ENCODE data around the gene TMEM266. TPM values are rescaled to one million over a fixed set of nuclear protein-coding genes. Genes with fewer than 3 reads are reported as not detected.

Gene TMEM266
- total and polyA plus RNA-seq, 9 donors: 0.13 to 0.95 (median 0.47) TPM

GRCh38 chr15:76065245-76065644 is 5.5 kb downstream of the TMEM266 start:
- no peak overlapping the region for H3K27ac ChIP-seq (ENCODE audit: low read length)
- peaks cover 26% of the 10 kb centered on the region for H3K27me3 ChIP-seq (ENCODE audit: control insufficient read depth, insufficient read depth, low read length)
- no peak overlapping the region for H3K4me3 ChIP-seq (ENCODE audit: low read length)
- H3K36me3 ChIP-seq (ENCODE audit: control insufficient read depth, insufficient read depth, low read length): no peaks in the 10 kb centered on the region
- peak; percentile 19 for DNase-seq
- peaks cover 2% of the 10 kb centered on the region for H3K4me1 ChIP-seq (ENCODE audit: control insufficient read depth, insufficient read depth, low read length)
- WGBS (ENCODE audit: insufficient coverage): 14% methylated on average over 2 of the region's 6 CpGs
- H3K9me3 ChIP-seq (replicated peaks; ENCODE audit: control insufficient read depth, low read depth, low read length): no peaks in the 10 kb centered on the region

GRCh38 chr15:76065793-76066192 is 6.0 kb downstream of the TMEM266 start:
- no peak for DNase-seq
- H3K9me3 ChIP-seq (replicated peaks; ENCODE audit: control insufficient read depth, low read depth, low read length): no peaks in the 10 kb centered on the region
- H3K4me3 ChIP-seq (ENCODE audit: low read length): no peak overlapping the region
- 39% methylated on average over 4 of the region's 5 CpGs for WGBS (ENCODE audit: insufficient coverage)
- H3K36me3 ChIP-seq (ENCODE audit: control insufficient read depth, insufficient read depth, low read length): no peaks in the 10 kb centered on the region
- no peak overlapping the region for H3K27ac ChIP-seq (ENCODE audit: low read length)
- H3K4me1 ChIP-seq (ENCODE audit: control insufficient read depth, insufficient read depth, low read length): no peaks in the 10 kb centered on the region
- H3K27me3 ChIP-seq (ENCODE audit: control insufficient read depth, insufficient read depth, low read length): peaks cover 21% of the 10 kb centered on the region

- H3K27ac ChIP-seq (ENCODE audit: low read length): no peak overlapping the region
- no peak overlapping the region for H3K4me3 ChIP-seq (ENCODE audit: low read length)
- H3K4me1 ChIP-seq (ENCODE audit: control insufficient read depth, insufficient read depth, low read length): no peaks in the 10 kb centered on the region
- H3K36me3 ChIP-seq (ENCODE audit: control insufficient read depth, insufficient read depth, low read length): no peaks in the 10 kb centered on the region
- H3K27me3 ChIP-seq (ENCODE audit: control insufficient read depth, insufficient read depth, low read length): peaks cover 5% of the 10 kb centered on the region
- no peaks in the 10 kb centered on the region for H3K9me3 ChIP-seq (replicated peaks; ENCODE audit: control insufficient read depth, low read depth, low read length)
- no peak for DNase-seq
Observed at GRCh38 chr15:76070192-76070591, 10.4 kb downstream of the TMEM266 start.

GRCh38 chr15:76070921-76071635 is 11.3 kb downstream of the TMEM266 start:
- H3K36me3 ChIP-seq (ENCODE audit: control insufficient read depth, insufficient read depth, low read length): no peaks in the 10 kb centered on the region
- no peak for DNase-seq
- WGBS (ENCODE audit: insufficient coverage): no CpG with 5 or more reads among the region's 4 CpGs
- no peak overlapping the region for H3K4me3 ChIP-seq (ENCODE audit: low read length)
- no peaks in the 10 kb centered on the region for H3K4me1 ChIP-seq (ENCODE audit: control insufficient read depth, insufficient read depth, low read length)
- no peaks in the 10 kb centered on the region for H3K9me3 ChIP-seq (replicated peaks; ENCODE audit: control insufficient read depth, low read depth, low read length)
- peaks cover 3% of the 10 kb centered on the region for H3K27me3 ChIP-seq (ENCODE audit: control insufficient read depth, insufficient read depth, low read length)
- H3K27ac ChIP-seq (ENCODE audit: low read length): no peak overlapping the region

- H3K9me3 ChIP-seq (replicated peaks; ENCODE audit: control insufficient read depth, low read depth, low read length): no peaks in the 10 kb centered on the region
- WGBS (ENCODE audit: insufficient coverage): 40% methylated on average over 2 of the region's 7 CpGs
- no peaks in the 10 kb centered on the region for H3K4me1 ChIP-seq (ENCODE audit: control insufficient read depth, insufficient read depth, low read length)
- H3K36me3 ChIP-seq (ENCODE audit: control insufficient read depth, insufficient read depth, low read length): no peaks in the 10 kb centered on the region
- H3K4me3 ChIP-seq (ENCODE audit: low read length): no peak overlapping the region
- no peak for DNase-seq
- H3K27me3 ChIP-seq (ENCODE audit: control insufficient read depth, insufficient read depth, low read length): no peaks in the 10 kb centered on the region
- no peak overlapping the region for H3K27ac ChIP-seq (ENCODE audit: low read length)
Observed at GRCh38 chr15:76071806-76072205, 12.0 kb downstream of the TMEM266 start.

GRCh38 chr15:76073554-76073953 is 13.8 kb downstream of the TMEM266 start:
- Histone ChIP-seq H3K27ac (ENCODE audit: low read length) (no peak overlapping the region), H3K4me3 (ENCODE audit: low read length) (no peak overlapping the region), H3K9me3 (replicated peaks; ENCODE audit: control insufficient read depth, low read depth, low read length) (no peaks in the 10 kb centered on the region), H3K27me3 (ENCODE audit: control insufficient read depth, insufficient read depth, low read length) (no peaks in the 10 kb centered on the region), H3K36me3 (ENCODE audit: control insufficient read depth, insufficient read depth, low read length) (no peaks in the 10 kb centered on the region), H3K4me1 (ENCODE audit: control insufficient read depth, insufficient read depth, low read length) (no peaks in the 10 kb centered on the region)
- no CpG with 5 or more reads among the region's 2 CpGs for WGBS (ENCODE audit: insufficient coverage)
- no peak for DNase-seq

- Histone ChIP-seq H3K4me1 (ENCODE audit: control insufficient read depth, insufficient read depth, low read length) (no peaks in the 10 kb centered on the region), H3K27me3 (ENCODE audit: control insufficient read depth, insufficient read depth, low read length) (no peaks in the 10 kb centered on the region), H3K9me3 (replicated peaks; ENCODE audit: control insufficient read depth, low read depth, low read length) (no peaks in the 10 kb centered on the region), H3K27ac (ENCODE audit: low read length) (no peak overlapping the region), H3K36me3 (ENCODE audit: control insufficient read depth, insufficient read depth, low read length) (no peaks in the 10 kb centered on the region), H3K4me3 (ENCODE audit: low read length) (no peak overlapping the region)
- DNase-seq: no peak
Observed at GRCh38 chr15:76075046-76075445, 15.3 kb downstream of the TMEM266 start.

- H3K27ac ChIP-seq (ENCODE audit: low read length): no peak overlapping the region
- peak; percentile 42 for DNase-seq
- no peaks in the 10 kb centered on the region for H3K9me3 ChIP-seq (replicated peaks; ENCODE audit: control insufficient read depth, low read depth, low read length)
- H3K27me3 ChIP-seq (ENCODE audit: control insufficient read depth, insufficient read depth, low read length): no peaks in the 10 kb centered on the region
- WGBS (ENCODE audit: insufficient coverage): no CpG with 5 or more reads among the region's 5 CpGs
- H3K4me1 ChIP-seq (ENCODE audit: control insufficient read depth, insufficient read depth, low read length): no peaks in the 10 kb centered on the region
- no peak overlapping the region for H3K4me3 ChIP-seq (ENCODE audit: low read length)
- no peaks in the 10 kb centered on the region for H3K36me3 ChIP-seq (ENCODE audit: control insufficient read depth, insufficient read depth, low read length)
Observed at GRCh38 chr15:76078285-76078877, 18.6 kb downstream of the TMEM266 start.

- H3K9me3 ChIP-seq (replicated peaks; ENCODE audit: control insufficient read depth, low read depth, low read length): no peaks in the 10 kb centered on the region
- H3K27me3 ChIP-seq (ENCODE audit: control insufficient read depth, insufficient read depth, low read length): no peaks in the 10 kb centered on the region
- no peak overlapping the region for H3K27ac ChIP-seq (ENCODE audit: low read length)
- no peaks in the 10 kb centered on the region for H3K4me1 ChIP-seq (ENCODE audit: control insufficient read depth, insufficient read depth, low read length)
- no peaks in the 10 kb centered on the region for H3K36me3 ChIP-seq (ENCODE audit: control insufficient read depth, insufficient read depth, low read length)
- no peak overlapping the region for H3K4me3 ChIP-seq (ENCODE audit: low read length)
- no peak for DNase-seq
- WGBS (ENCODE audit: insufficient coverage): 79% methylated on average over 2 of the region's 2 CpGs
Observed at GRCh38 chr15:76084256-76084655, 24.5 kb downstream of the TMEM266 start.

- Histone ChIP-seq H3K36me3 (ENCODE audit: control insufficient read depth, insufficient read depth, low read length) (no peaks in the 10 kb centered on the region), H3K9me3 (replicated peaks; ENCODE audit: control insufficient read depth, low read depth, low read length) (no peaks in the 10 kb centered on the region), H3K4me3 (ENCODE audit: low read length) (no peak overlapping the region), H3K27me3 (ENCODE audit: control insufficient read depth, insufficient read depth, low read length) (peaks cover 3% of the 10 kb centered on the region), H3K27ac (ENCODE audit: low read length) (no peak overlapping the region), H3K4me1 (ENCODE audit: control insufficient read depth, insufficient read depth, low read length) (no peaks in the 10 kb centered on the region)
- WGBS (ENCODE audit: insufficient coverage): 0% methylated on average over 1 of the region's 3 CpGs
- DNase-seq: no peak
Observed at GRCh38 chr15:76098685-76099084, 38.9 kb downstream of the TMEM266 start.
